Measurements from ENCODE around the gene HOXB13. TPM values are rescaled to one million over a fixed set of nuclear protein-coding genes. Genes with fewer than 3 reads are reported as not detected.

HOXB13 gene
- total and polyA plus RNA-seq, 8 donors = not detected

DNA sequence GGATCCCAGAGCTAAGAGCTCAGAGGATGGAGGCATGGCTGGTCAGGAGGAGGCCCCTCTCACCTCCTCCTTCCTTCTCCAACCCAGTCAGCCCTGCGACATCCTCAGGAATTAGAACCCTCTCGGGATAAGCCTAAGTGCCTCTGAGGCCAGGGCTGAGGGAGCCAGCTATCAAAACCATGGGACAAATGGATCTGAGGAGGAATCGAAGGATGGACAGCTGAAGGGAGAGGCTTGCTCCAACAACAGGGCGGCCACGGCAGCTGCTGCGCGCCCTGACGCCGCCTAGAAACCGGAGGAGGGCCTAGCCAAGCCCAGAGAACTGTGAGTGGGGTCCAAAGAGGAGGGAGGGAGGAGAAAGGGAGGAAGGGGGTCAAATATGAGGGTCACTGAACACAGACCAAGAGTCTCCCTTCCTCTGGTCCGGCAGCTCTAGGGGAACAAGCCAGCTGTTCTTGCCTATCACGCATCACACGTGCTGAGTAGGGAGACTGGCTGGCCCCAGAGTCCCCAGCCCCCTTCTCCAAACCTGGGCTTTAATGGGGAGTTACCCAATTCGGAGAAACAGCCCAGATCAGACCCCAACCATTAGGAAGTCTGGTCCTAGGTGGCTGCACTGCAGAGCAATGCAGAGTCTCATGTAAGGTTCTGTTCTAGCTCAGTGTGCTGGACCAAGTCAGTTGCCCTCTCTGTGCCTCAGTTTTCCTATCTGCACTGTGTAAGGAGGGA lies 5.9 kb upstream of the HOXB13 start:
- H3K27me3 ChIP-seq = peaks cover 98 to 100% of the 10 kb centered on the region in 2 donors
- no peaks in the 10 kb centered on the region for H3K36me3 ChIP-seq
- H3K4me3 ChIP-seq = no peak overlapping the region
- TF ChIP-seq CTCF (IDR thresholded peaks at IDR 0.05) = no peak
- no peaks in the 10 kb centered on the region for H3K9me3 ChIP-seq
- no peaks in the 10 kb centered on the region for H3K4me1 ChIP-seq
- no peak for ATAC-seq
- intact Hi-C loops (cut with DNase I) = no loop called here
- H3K27ac ChIP-seq = no peak overlapping the region
- DNase-seq = no peak

- Histone ChIP-seq H3K36me3 (no peaks in the 10 kb centered on the region), H3K4me3 (no peak overlapping the region), H3K4me1 (no peaks in the 10 kb centered on the region), H3K9me3 (no peaks in the 10 kb centered on the region), H3K27me3 (peaks cover 98 to 100% of the 10 kb centered on the region in 2 donors), H3K27ac (no peak overlapping the region)
- DNase-seq (no peak), ATAC-seq (no peak)
- TF ChIP-seq CTCF (IDR thresholded peaks at IDR 0.05) = no peak
- intact Hi-C loops (cut with DNase I) = no loop called here
Measured at GRCh38 chr17:48733632-48734328, 5.2 kb upstream of the HOXB13 start.

GRCh38 chr17:48732688-48733629 lies 4.4 kb upstream of the HOXB13 start:
- Histone ChIP-seq H3K27me3 (peaks cover 97 to 100% of the 10 kb centered on the region in 2 donors), H3K36me3 (no peaks in the 10 kb centered on the region), H3K9me3 (no peaks in the 10 kb centered on the region), H3K4me3 (no peak overlapping the region), H3K27ac (no peak overlapping the region), H3K4me1 (peaks cover 0 to 6% of the 10 kb centered on the region in 2 donors)
- TF ChIP-seq CTCF (IDR thresholded peaks at IDR 0.05) = no peak
- ATAC-seq (no peak), DNase-seq (peak in 1 of 4 donors; percentile 68)
- intact Hi-C loops (cut with DNase I) = no loop called here

GRCh38 chr17:48731355-48731754 lies 2.8 kb upstream of the HOXB13 start:
- intact Hi-C loops (cut with DNase I) = no loop called here
- H3K27me3 ChIP-seq = peaks cover 98 to 100% of the 10 kb centered on the region in 2 donors

More at GRCh38 chr17:48731355-48731754, 2.8 kb upstream of the HOXB13 start:
- no peak for ATAC-seq
- DNase-seq = no peak
- H3K9me3 ChIP-seq = no peaks in the 10 kb centered on the region
- peaks cover 0 to 6% of the 10 kb centered on the region in 2 donors for H3K4me1 ChIP-seq
- no peak overlapping the region for H3K27ac ChIP-seq
- H3K36me3 ChIP-seq = no peaks in the 10 kb centered on the region
- no peak for TF ChIP-seq CTCF (IDR thresholded peaks at IDR 0.05)
- no peak overlapping the region for H3K4me3 ChIP-seq
